AG08395 (cell line): ENCODE measurements around the gene PSME3IP1.
A peak's percentile ranks its signal among the peaks of the same experiment; 100 is the strongest.

Experiments
- DNase-seq: peaks from one replicate; pipeline ENCODE4 v3.0.0; 2012; ENCODE audit warnings: mixed read lengths, low spot score

PSME3IP1 gene

GRCh38 chr16:57167538-57167937, 18.3 kb downstream of the PSME3IP1 start:
- no peak for DNase-seq

- no peak for DNase-seq
Observed at GRCh38 chr16:57166951-57167350, 18.9 kb downstream of the PSME3IP1 start.

- DNase-seq, result no peak
Observed at GRCh38 chr16:57166451-57166850, 19.4 kb downstream of the PSME3IP1 start.

- DNase-seq, result no peak
Observed at GRCh38 chr16:57165938-57166337, 19.9 kb downstream of the PSME3IP1 start.

GRCh38 chr16:57165483-57165882, 20.4 kb downstream of the PSME3IP1 start:
- no peak for DNase-seq

- no peak for DNase-seq
Observed at GRCh38 chr16:57163842-57164241, 22.0 kb downstream of the PSME3IP1 start.

- no peak for DNase-seq
Observed at GRCh38 chr16:57159447-57159846, 26.4 kb downstream of the PSME3IP1 start.

- no peak for DNase-seq
Observed at GRCh38 chr16:57157533-57157932, 28.3 kb downstream of the PSME3IP1 start.

- DNase-seq, result no peak
Observed at GRCh38 chr16:57156351-57156703, 29.5 kb downstream of the PSME3IP1 start.

- no peak for DNase-seq
Observed at GRCh38 chr16:57155702-57156350, 30.0 kb downstream of the PSME3IP1 start.

GRCh38 chr16:57153841-57154240, 32.0 kb downstream of the PSME3IP1 start:
- DNase-seq, result no peak

GRCh38 chr16:57152096-57153093, 33.4 kb downstream of the PSME3IP1 start:
- no peak for DNase-seq

GRCh38 chr16:57151369-57151768, 34.5 kb downstream of the PSME3IP1 start:
- DNase-seq, result no peak

GRCh38 chr16:57150682-57151330, 35.0 kb downstream of the PSME3IP1 start:
- DNase-seq, result no peak

GRCh38 chr16:57149391-57149790, 36.4 kb downstream of the PSME3IP1 start:
- no peak for DNase-seq

- DNase-seq, result no peak
Observed at GRCh38 chr16:57148481-57148880, 37.4 kb downstream of the PSME3IP1 start.

- peak; percentile 51 for DNase-seq
Observed at GRCh38 chr16:57147381-57148221, 38.2 kb downstream of the PSME3IP1 start.

GRCh38 chr16:57146735-57147134, 39.1 kb downstream of the PSME3IP1 start:
- DNase-seq, result no peak

- no peak for DNase-seq
Observed at GRCh38 chr16:57146040-57146647, 39.7 kb downstream of the PSME3IP1 start.

GRCh38 chr16:57145046-57146021, 40.5 kb downstream of the PSME3IP1 start:
- no peak for DNase-seq
